ENCODE results near the gene PCDH9.

The PCDH9 gene

GRCh38 chr13:66895780-66896179, 334.4 kb downstream of the PCDH9 start:
- no peaks in the 10 kb centered on the region for H3K36me3 ChIP-seq (ENCODE audit: control insufficient read depth in 1 of 2, insufficient read depth in 2 of 2, low read depth in 1 of 2, low read length in 2 of 2)
- no peak for DNase-seq
- no peaks in the 10 kb centered on the region for H3K79me1 ChIP-seq (replicated peaks; ENCODE audit: low read length, poor library complexity, severe bottlenecking)
- no peak overlapping the region for H3K14ac ChIP-seq (ENCODE audit: low read length in 2 of 2)
- no peaks in the 10 kb centered on the region for H3K4me1 ChIP-seq (ENCODE audit: control insufficient read depth, insufficient read depth, low read depth, low read length)
- H2AK5ac ChIP-seq (ENCODE audit: low read length, severe bottlenecking) = no peak overlapping the region
- no peak overlapping the region for H3K9ac ChIP-seq (ENCODE audit: low read length)
- 80% methylated on average over 4 of the region's 5 CpGs for WGBS
- no peak overlapping the region for H2BK120ac ChIP-seq (ENCODE audit: low read depth, low read length)
- no peak overlapping the region for H2BK5ac ChIP-seq (ENCODE audit: low read depth, low read length, poor library complexity, severe bottlenecking)
- no peak overlapping the region for H3K4ac ChIP-seq (ENCODE audit: low read depth in 1 of 2, low read length in 2 of 2)
- no peak overlapping the region for H3K4me3 ChIP-seq (ENCODE audit: insufficient read depth in 1 of 2, low read depth in 1 of 2, low read length in 2 of 2)
- H2BK12ac ChIP-seq (ENCODE audit: low read length in 2 of 2) = peak overlapping the region in 1 of 2 experiments; percentile 77
- H3K4me2 ChIP-seq (ENCODE audit: low read length, poor library complexity, severe bottlenecking) = no peak overlapping the region
- H3K18ac ChIP-seq (ENCODE audit: low read depth in 1 of 2, low read length in 2 of 2) = peak overlapping the region in 1 of 2 experiments; percentile 85
- H3K23ac ChIP-seq (ENCODE audit: low read length in 2 of 2) = no peak overlapping the region
- no peak overlapping the region for H4K8ac ChIP-seq (ENCODE audit: low read length)
- H2BK15ac ChIP-seq (ENCODE audit: low read depth, poor library complexity, severe bottlenecking) = no peak overlapping the region
- no peak overlapping the region for H3K27ac ChIP-seq (ENCODE audit: low read length, poor library complexity, severe bottlenecking)
- H4K91ac ChIP-seq (ENCODE audit: low read length) = no peak overlapping the region
- no peak overlapping the region for H2AFZ ChIP-seq (ENCODE audit: low read depth, low read length)
- no peaks in the 10 kb centered on the region for H3K27me3 ChIP-seq (ENCODE audit: control insufficient read depth in 1 of 2, insufficient read depth in 1 of 2, low read length in 2 of 2)
- H3K9me3 ChIP-seq (ENCODE audit: control insufficient read depth, low read length) = no peaks in the 10 kb centered on the region

GRCh38 chr13:66895320-66895719, 334.8 kb downstream of the PCDH9 start:
- H4K91ac ChIP-seq (ENCODE audit: low read length) = no peak overlapping the region
- no peaks in the 10 kb centered on the region for H3K4me1 ChIP-seq (ENCODE audit: control insufficient read depth, insufficient read depth, low read depth, low read length)
- WGBS = 97% methylated on average over 3 of the region's 3 CpGs
- H2BK15ac ChIP-seq (ENCODE audit: low read depth, poor library complexity, severe bottlenecking) = no peak overlapping the region
- H3K4ac ChIP-seq (ENCODE audit: low read depth in 1 of 2, low read length in 2 of 2) = no peak overlapping the region
- no peak overlapping the region for H2AK5ac ChIP-seq (ENCODE audit: low read length, severe bottlenecking)
- no peak overlapping the region for H2BK12ac ChIP-seq (ENCODE audit: low read length in 2 of 2)
- H3K9me3 ChIP-seq (ENCODE audit: control insufficient read depth, low read length) = no peaks in the 10 kb centered on the region
- H2BK5ac ChIP-seq (ENCODE audit: low read depth, low read length, poor library complexity, severe bottlenecking) = no peak overlapping the region
- H3K27ac ChIP-seq (ENCODE audit: low read length, poor library complexity, severe bottlenecking) = no peak overlapping the region
- no peak overlapping the region for H2AFZ ChIP-seq (ENCODE audit: low read depth, low read length)
- no peaks in the 10 kb centered on the region for H3K27me3 ChIP-seq (ENCODE audit: control insufficient read depth in 1 of 2, insufficient read depth in 1 of 2, low read length in 2 of 2)
- H3K4me3 ChIP-seq (ENCODE audit: insufficient read depth in 1 of 2, low read depth in 1 of 2, low read length in 2 of 2) = no peak overlapping the region
- H3K14ac ChIP-seq (ENCODE audit: low read length in 2 of 2) = no peak overlapping the region
- H2BK120ac ChIP-seq (ENCODE audit: low read depth, low read length) = no peak overlapping the region
- H3K9ac ChIP-seq (ENCODE audit: low read length) = no peak overlapping the region
- H3K18ac ChIP-seq (ENCODE audit: low read depth in 1 of 2, low read length in 2 of 2) = no peak overlapping the region
- H3K79me1 ChIP-seq (replicated peaks; ENCODE audit: low read length, poor library complexity, severe bottlenecking) = no peaks in the 10 kb centered on the region
- no peak overlapping the region for H4K8ac ChIP-seq (ENCODE audit: low read length)
- no peak overlapping the region for H3K23ac ChIP-seq (ENCODE audit: low read length in 2 of 2)
- no peaks in the 10 kb centered on the region for H3K36me3 ChIP-seq (ENCODE audit: control insufficient read depth in 1 of 2, insufficient read depth in 2 of 2, low read depth in 1 of 2, low read length in 2 of 2)
- no peak overlapping the region for H3K4me2 ChIP-seq (ENCODE audit: low read length, poor library complexity, severe bottlenecking)
- no peak for DNase-seq

- Histone ChIP-seq H3K18ac (ENCODE audit: low read depth in 1 of 2, low read length in 2 of 2) (no peak overlapping the region), H3K4ac (ENCODE audit: low read depth in 1 of 2, low read length in 2 of 2) (no peak overlapping the region), H3K4me2 (ENCODE audit: low read length, poor library complexity, severe bottlenecking) (no peak overlapping the region), H3K36me3 (ENCODE audit: control insufficient read depth in 1 of 2, insufficient read depth in 2 of 2, low read depth in 1 of 2, low read length in 2 of 2) (no peaks in the 10 kb centered on the region), H3K4me1 (ENCODE audit: control insufficient read depth, insufficient read depth, low read depth, low read length) (no peaks in the 10 kb centered on the region), H4K8ac (ENCODE audit: low read length) (no peak overlapping the region), H3K14ac (ENCODE audit: low read length in 2 of 2) (no peak overlapping the region), H3K23ac (ENCODE audit: low read length in 2 of 2) (no peak overlapping the region), H3K27ac (ENCODE audit: low read length, poor library complexity, severe bottlenecking) (no peak overlapping the region), H2BK5ac (ENCODE audit: low read depth, low read length, poor library complexity, severe bottlenecking) (no peak overlapping the region), H3K4me3 (ENCODE audit: insufficient read depth in 1 of 2, low read depth in 1 of 2, low read length in 2 of 2) (no peak overlapping the region), H3K27me3 (ENCODE audit: control insufficient read depth in 1 of 2, insufficient read depth in 1 of 2, low read length in 2 of 2) (no peaks in the 10 kb centered on the region), H3K79me1 (replicated peaks; ENCODE audit: low read length, poor library complexity, severe bottlenecking) (no peaks in the 10 kb centered on the region), H4K91ac (ENCODE audit: low read length) (no peak overlapping the region), H2AFZ (ENCODE audit: low read depth, low read length) (no peak overlapping the region), H3K9me3 (ENCODE audit: control insufficient read depth, low read length) (no peaks in the 10 kb centered on the region), H2BK120ac (ENCODE audit: low read depth, low read length) (no peak overlapping the region), H2BK15ac (ENCODE audit: low read depth, poor library complexity, severe bottlenecking) (no peak overlapping the region), H2BK12ac (ENCODE audit: low read length in 2 of 2) (no peak overlapping the region), H2AK5ac (ENCODE audit: low read length, severe bottlenecking) (no peak overlapping the region), H3K9ac (ENCODE audit: low read length) (no peak overlapping the region)
- DNase-seq = peak; percentile 16
- WGBS = 100% methylated on average over 1 of the region's 1 CpG
These were observed 341.4 kb downstream of the PCDH9 start for GRCh38 chr13:66888698-66889097.

- Histone ChIP-seq H3K18ac (ENCODE audit: low read depth in 1 of 2, low read length in 2 of 2) (no peak overlapping the region), H3K4ac (ENCODE audit: low read depth in 1 of 2, low read length in 2 of 2) (no peak overlapping the region), H3K36me3 (ENCODE audit: control insufficient read depth in 1 of 2, insufficient read depth in 2 of 2, low read depth in 1 of 2, low read length in 2 of 2) (no peaks in the 10 kb centered on the region), H3K27ac (ENCODE audit: low read length, poor library complexity, severe bottlenecking) (no peak overlapping the region), H3K4me2 (ENCODE audit: low read length, poor library complexity, severe bottlenecking) (no peak overlapping the region), H2AFZ (ENCODE audit: low read depth, low read length) (no peak overlapping the region), H3K9ac (ENCODE audit: low read length) (no peak overlapping the region), H4K91ac (ENCODE audit: low read length) (no peak overlapping the region), H2BK15ac (ENCODE audit: low read depth, poor library complexity, severe bottlenecking) (no peak overlapping the region), H3K23ac (ENCODE audit: low read length in 2 of 2) (no peak overlapping the region), H3K4me1 (ENCODE audit: control insufficient read depth, insufficient read depth, low read depth, low read length) (no peaks in the 10 kb centered on the region), H3K79me1 (replicated peaks; ENCODE audit: low read length, poor library complexity, severe bottlenecking) (no peaks in the 10 kb centered on the region), H3K4me3 (ENCODE audit: insufficient read depth in 1 of 2, low read depth in 1 of 2, low read length in 2 of 2) (no peak overlapping the region), H2BK5ac (ENCODE audit: low read depth, low read length, poor library complexity, severe bottlenecking) (no peak overlapping the region), H2BK12ac (ENCODE audit: low read length in 2 of 2) (no peak overlapping the region), H2BK120ac (ENCODE audit: low read depth, low read length) (no peak overlapping the region), H3K9me3 (ENCODE audit: control insufficient read depth, low read length) (no peaks in the 10 kb centered on the region), H4K8ac (ENCODE audit: low read length) (no peak overlapping the region), H2AK5ac (ENCODE audit: low read length, severe bottlenecking) (no peak overlapping the region), H3K14ac (ENCODE audit: low read length in 2 of 2) (no peak overlapping the region), H3K27me3 (ENCODE audit: control insufficient read depth in 1 of 2, insufficient read depth in 1 of 2, low read length in 2 of 2) (no peaks in the 10 kb centered on the region)
- 89% methylated on average over 5 of the region's 5 CpGs for WGBS
- DNase-seq = no peak
These were observed 343.0 kb downstream of the PCDH9 start for GRCh38 chr13:66887088-66887487.
